Measurements from ENCODE around the gene OLA1.

GRCh38 chr2:174063492-174064092 is 184.7 kb downstream of the OLA1 start:
- TF ChIP-seq, protein P1, sequence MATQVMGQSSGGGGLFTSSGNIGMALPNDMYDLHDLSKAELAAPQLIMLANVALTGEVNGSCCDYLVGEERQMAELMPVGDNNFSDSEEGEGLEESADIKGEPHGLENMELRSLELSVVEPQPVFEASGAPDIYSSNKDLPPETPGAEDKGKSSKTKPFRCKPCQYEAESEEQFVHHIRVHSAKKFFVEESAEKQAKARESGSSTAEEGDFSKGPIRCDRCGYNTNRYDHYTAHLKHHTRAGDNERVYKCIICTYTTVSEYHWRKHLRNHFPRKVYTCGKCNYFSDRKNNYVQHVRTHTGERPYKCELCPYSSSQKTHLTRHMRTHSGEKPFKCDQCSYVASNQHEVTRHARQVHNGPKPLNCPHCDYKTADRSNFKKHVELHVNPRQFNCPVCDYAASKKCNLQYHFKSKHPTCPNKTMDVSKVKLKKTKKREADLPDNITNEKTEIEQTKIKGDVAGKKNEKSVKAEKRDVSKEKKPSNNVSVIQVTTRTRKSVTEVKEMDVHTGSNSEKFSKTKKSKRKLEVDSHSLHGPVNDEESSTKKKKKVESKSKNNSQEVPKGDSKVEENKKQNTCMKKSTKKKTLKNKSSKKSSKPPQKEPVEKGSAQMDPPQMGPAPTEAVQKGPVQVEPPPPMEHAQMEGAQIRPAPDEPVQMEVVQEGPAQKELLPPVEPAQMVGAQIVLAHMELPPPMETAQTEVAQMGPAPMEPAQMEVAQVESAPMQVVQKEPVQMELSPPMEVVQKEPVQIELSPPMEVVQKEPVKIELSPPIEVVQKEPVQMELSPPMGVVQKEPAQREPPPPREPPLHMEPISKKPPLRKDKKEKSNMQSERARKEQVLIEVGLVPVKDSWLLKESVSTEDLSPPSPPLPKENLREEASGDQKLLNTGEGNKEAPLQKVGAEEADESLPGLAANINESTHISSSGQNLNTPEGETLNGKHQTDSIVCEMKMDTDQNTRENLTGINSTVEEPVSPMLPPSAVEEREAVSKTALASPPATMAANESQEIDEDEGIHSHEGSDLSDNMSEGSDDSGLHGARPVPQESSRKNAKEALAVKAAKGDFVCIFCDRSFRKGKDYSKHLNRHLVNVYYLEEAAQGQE (IDR thresholded peaks at IDR 0.05; ENCODE audit: insufficient read depth in 1 of 2, low read depth in 2 of 2, low read length in 2 of 2), result no peak
- TF ChIP-seq SIN3A (IDR thresholded peaks at IDR 0.05; ENCODE audit: borderline replicate concordance, insufficient read depth, low read length) (no peak), TAF1 (IDR thresholded peaks at IDR 0.05; ENCODE audit: borderline replicate concordance, insufficient read depth, low read length) (no peak)

Data from PFSK-1 (cell line).